NCI-H524 treated with DMSO at 0.1 percent for 48 hours (cell line): ENCODE data around the gene SLCO2B1.

Experiments
- DNase-seq: peaks from one replicate; lab custom pipeline; 2025; lab: John Stamatoyannopoulos, UW

Gene SLCO2B1

GRCh38 chr11:75223954-75224643 lies 73.2 kb downstream of the SLCO2B1 start:
- DNase-seq: no peak

- DNase-seq: no peak
These were observed 74.9 kb downstream of the SLCO2B1 start for GRCh38 chr11:75225794-75226193.

GRCh38 chr11:75229466-75229865 lies 78.6 kb downstream of the SLCO2B1 start:
- no peak for DNase-seq

DNA sequence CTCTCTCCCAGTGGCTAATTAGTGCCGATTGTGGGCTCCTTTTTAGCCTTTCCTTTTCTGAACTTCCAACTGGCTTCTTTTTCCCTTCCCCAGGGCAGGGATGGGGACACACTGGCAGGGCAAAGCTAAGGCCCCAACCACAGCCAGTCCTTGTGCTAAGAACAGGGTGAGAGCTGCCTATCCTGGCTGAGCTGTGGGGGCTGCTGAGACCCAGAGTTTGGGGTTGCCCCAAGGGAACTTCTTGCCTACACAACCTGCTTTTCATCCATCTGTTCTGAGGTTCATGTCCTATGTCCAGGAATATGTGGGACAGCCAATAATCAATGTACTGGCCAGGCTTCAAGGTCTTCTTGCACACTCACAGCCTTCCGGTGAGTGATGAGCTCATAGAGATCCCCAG lies 79.7 kb downstream of the SLCO2B1 start:
- no peak for DNase-seq

DNA sequence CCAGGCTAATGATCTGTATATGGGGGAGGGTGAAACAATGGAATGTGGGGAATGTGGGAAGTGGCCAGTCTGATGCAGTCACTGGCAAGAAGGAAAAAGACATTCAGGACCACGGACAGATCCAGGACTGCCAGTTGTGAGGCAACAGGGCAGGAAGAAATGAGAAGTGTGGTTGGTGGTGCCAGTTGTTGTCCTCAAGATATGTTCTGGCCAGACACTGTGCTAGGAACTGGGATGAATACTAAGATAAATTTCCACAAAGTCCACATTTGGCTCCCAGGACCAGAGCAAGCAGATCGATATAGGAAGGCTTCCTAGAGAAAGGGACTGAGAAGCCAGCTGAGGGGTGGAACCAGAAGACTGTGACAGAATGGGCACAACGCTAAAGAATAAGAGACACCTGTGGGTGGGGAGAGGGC lies 82.9 kb downstream of the SLCO2B1 start:
- no peak for DNase-seq

DNA sequence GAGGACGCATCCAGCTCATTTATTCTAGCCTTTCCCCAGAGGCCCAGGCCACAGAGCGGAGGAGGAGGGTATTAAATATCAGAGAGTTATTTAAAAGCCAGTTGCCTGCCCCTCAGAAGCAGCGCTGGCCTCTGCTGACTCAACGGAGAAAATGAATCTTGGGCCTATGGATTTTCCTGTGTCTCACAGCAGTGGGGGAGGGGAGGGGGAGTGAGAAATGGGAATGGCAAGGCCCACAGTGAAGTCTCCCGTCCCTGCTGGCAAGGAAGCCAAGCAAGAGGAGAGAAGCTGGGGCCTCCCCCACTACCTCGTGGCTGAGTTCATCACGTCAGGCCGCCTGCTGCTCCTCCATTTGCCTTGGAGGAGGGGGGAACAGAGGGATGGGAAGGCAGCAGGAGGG lies 85.2 kb downstream of the SLCO2B1 start:
- no peak for DNase-seq

DNA sequence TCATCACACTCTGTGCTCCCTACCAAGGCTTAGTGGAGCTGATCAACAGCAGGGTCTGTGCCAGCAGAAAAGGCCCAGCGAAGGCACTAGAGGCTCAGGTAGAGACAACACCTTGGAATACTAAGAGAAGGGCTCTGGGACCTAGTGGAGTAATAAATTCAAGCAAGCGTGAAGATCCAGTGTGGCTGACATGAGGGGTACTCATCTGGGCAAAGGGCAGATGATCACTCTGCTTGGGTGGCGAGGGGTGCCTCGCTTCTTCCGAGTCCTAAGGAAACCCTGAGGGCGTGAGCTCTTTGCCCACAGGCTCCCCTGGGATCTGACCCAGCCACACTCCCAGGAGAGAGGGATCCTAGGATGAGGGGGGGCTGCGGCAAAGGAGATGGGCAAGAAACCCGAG lies 86.1 kb downstream of the SLCO2B1 start:
- DNase-seq: no peak

DNA sequence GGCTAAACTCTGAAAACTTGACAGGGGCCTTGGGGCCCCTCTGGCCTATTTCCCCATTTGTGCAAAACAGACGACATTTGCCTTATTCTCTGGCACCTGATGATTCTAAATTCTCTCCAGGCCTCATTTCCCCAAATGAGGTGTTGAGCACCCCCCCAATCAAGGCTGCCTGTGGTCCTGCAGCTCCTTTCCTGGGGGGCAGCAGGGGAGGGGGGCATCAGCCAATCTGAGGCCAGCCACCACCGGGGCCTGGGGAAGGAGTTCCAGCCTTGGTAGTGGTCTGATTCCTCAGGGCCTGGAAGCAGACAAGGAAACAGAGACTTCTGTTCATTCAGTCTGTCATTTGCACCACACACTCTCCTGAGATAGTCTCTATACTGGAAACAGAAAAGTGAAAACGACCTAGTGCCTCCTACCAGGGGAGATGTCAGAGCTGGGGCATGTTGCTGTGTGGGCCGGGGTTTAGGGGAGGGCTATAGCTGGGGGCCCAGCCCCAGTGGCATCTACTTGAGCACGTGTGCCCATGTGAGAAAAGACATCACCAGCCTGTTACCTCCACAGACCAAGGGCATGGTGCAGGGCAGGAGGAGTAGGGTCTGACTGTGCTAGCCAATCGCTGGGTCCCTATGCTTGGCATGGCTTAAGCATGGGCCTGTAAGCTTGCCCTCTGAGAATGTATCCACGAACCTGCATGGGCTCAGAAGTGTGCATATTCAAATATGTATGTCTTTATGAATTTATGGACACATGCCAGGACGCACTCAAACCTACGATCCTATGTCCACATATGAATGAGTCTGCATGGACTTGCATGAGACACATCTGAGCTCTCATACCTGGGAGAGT lies 87.9 kb downstream of the SLCO2B1 start:
- no peak for DNase-seq

- no peak for DNase-seq
These were observed 88.8 kb downstream of the SLCO2B1 start for GRCh38 chr11:75239531-75240290.

- DNase-seq: no peak
These were observed 89.6 kb downstream of the SLCO2B1 start, which contains the start of gene TPBGL for GRCh38 chr11:75240311-75241035. Gene TPBGL, plus strand, starts transcription at chr11:75240774. Its CDS starts 276 bp downstream, at chr11:75241050.

DNA sequence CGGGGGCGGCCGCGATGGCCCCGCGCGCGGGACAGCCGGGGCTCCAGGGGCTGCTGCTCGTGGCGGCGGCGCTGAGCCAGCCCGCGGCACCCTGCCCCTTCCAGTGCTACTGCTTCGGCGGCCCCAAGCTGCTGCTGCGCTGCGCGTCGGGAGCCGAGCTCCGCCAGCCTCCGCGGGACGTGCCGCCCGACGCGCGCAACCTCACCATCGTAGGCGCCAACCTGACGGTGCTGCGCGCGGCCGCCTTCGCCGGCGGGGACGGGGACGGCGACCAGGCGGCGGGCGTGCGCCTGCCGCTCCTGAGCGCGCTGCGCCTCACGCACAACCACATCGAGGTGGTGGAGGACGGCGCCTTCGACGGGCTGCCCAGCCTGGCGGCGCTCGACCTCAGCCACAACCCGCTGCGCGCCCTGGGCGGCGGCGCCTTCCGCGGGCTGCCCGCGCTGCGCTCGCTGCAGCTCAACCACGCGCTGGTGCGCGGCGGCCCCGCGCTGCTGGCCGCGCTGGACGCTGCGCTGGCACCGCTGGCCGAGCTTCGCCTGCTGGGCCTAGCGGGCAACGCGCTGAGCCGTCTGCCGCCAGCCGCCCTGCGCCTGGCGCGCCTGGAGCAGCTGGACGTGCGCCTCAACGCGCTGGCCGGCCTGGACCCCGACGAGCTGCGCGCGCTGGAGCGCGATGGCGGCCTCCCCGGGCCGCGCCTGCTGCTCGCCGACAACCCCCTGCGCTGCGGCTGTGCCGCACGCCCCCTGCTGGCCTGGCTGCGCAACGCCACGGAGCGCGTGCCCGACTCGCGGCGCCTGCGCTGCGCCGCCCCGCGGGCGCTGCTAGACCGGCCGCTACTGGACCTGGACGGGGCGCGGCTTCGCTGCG lies 90.4 kb downstream of the SLCO2B1 start:
- peak; percentile 10 for DNase-seq

GRCh38 chr11:75241906-75242644 lies 91.2 kb downstream of the SLCO2B1 start:
- no peak for DNase-seq

- DNase-seq: no peak
These were observed 92.1 kb downstream of the SLCO2B1 start for GRCh38 chr11:75242722-75243600.

GRCh38 chr11:75244052-75244814 lies 93.3 kb downstream of the SLCO2B1 start:
- DNase-seq: no peak

DNA sequence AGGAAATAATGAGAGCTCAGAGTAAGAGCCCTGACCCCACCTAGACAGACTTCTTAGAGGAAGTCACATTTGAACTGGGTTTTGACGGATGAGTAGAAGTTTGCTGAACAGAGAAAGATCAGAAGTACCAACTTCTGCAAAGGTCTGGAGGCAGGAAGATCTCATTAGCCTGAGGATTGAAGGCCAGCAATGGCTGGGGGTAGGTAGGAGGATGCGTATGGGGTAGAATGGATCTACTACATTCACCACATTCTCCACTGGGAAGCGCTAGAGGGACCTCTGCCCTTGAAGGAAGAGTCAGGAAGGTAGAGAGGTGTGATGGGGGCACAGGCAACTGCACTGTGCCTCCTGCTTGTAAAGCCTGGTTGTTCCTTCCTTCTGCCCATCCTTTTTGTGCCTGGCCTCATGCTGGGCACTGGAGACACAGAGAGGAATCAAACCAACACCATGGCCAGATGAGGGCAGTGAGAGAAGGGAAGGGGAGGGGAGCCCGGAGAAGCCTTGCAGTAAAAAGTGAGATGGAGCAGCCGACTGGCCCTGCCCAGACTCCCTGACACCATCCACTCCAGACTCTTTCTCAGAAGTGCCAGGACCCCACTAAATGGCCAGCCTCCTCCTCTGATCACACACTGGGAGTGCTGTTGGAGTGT lies 94.6 kb downstream of the SLCO2B1 start:
- DNase-seq: no peak

- DNase-seq: no peak
These were observed 95.2 kb downstream of the SLCO2B1 start for GRCh38 chr11:75246006-75246670.

GRCh38 chr11:75246671-75247350 lies 95.9 kb downstream of the SLCO2B1 start:
- DNase-seq: no peak
